Measurements from ENCODE around the gene SLC35A3. TPM values are rescaled to one million over a fixed set of nuclear protein-coding genes. Genes with fewer than 3 reads are reported as not detected.

The SLC35A3 gene
- total RNA-seq, 1 experiment from 2014 or later = 66.2 TPM

DNA sequence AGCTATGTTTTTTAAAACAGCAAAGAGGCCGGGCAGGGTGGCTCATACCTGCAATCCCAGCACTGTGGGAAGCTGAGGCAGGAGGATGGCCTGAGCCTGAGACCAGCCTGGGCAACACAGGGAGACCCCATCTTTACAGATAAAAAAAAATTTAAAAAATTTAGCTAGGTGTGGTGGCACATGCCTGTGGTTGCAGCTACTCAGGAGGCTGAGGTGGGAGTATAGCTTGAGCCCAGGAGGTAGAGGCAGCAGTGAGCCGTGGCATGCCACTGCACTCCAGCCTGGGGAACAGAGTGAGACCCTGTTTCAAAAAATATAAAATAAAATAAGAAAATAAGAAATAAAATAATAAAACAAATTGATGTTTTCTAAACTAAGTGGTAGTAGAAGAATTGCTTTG lies 8.4 kb downstream of the SLC35A3 start:
- no peaks in the 10 kb centered on the region for H3K9me2 ChIP-seq (replicated peaks; ENCODE audit: insufficient read depth, low read length)
- no peaks in the 10 kb centered on the region for H3K27me3 ChIP-seq (ENCODE audit: low read length)
- no peak overlapping the region for H3K4me2 ChIP-seq (ENCODE audit: low read depth, low read length, poor library complexity, severe bottlenecking)
- no peaks in the 10 kb centered on the region for H3K4me1 ChIP-seq (ENCODE audit: low read length)
- no peak for DNase-seq
- no peaks in the 10 kb centered on the region for H3K9me3 ChIP-seq (ENCODE audit: low read length)
- no peaks in the 10 kb centered on the region for H4K20me1 ChIP-seq (ENCODE audit: insufficient read depth, low read depth, low read length)
- H3K4me3 ChIP-seq (ENCODE audit: low read length) = no peak overlapping the region
- H3K36me3 ChIP-seq (ENCODE audit: insufficient read depth, low read length) = peaks cover 12% of the 10 kb centered on the region; the same call in 1 of the 2 replicates
- H3K79me2 ChIP-seq (ENCODE audit: low read length) = peaks cover 85% of the 10 kb centered on the region
- no peak overlapping the region for H3K9ac ChIP-seq (ENCODE audit: low read length)
- H2AFZ ChIP-seq (ENCODE audit: low read length) = no peak overlapping the region
- no peak overlapping the region for H3K27ac ChIP-seq (ENCODE audit: low read length)

DNA sequence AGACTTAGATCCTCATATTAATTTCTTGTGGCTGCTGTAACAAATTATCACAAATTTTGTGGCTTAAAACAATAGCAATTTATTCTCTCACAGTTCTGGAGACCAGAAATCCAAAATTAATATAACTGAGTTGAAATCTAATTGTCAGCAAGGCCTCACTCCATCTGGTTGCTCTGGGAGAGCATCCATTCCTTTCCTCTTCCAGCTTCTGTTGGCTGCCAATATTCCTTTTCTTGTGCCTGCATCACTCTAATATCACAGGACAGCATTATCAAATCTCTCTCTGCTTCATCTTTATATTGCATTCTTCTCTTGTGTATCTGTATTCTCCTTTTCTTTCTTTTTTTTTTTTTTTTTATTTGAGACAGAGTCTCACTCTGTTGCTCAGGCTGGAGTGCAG lies 9.3 kb downstream of the SLC35A3 start:
- H3K9me2 ChIP-seq (replicated peaks; ENCODE audit: insufficient read depth, low read length) = no peaks in the 10 kb centered on the region
- H3K4me2 ChIP-seq (ENCODE audit: low read depth, low read length, poor library complexity, severe bottlenecking) = no peak overlapping the region
- H2AFZ ChIP-seq (ENCODE audit: low read length) = no peak overlapping the region
- H3K27me3 ChIP-seq (ENCODE audit: low read length) = no peaks in the 10 kb centered on the region
- peaks cover 82% of the 10 kb centered on the region for H3K79me2 ChIP-seq (ENCODE audit: low read length)
- peaks cover 13% of the 10 kb centered on the region for H3K36me3 ChIP-seq (ENCODE audit: insufficient read depth, low read length)
- no peaks in the 10 kb centered on the region for H4K20me1 ChIP-seq (ENCODE audit: insufficient read depth, low read depth, low read length)
- no peaks in the 10 kb centered on the region for H3K9me3 ChIP-seq (ENCODE audit: low read length)
- no peak for DNase-seq
- H3K27ac ChIP-seq (ENCODE audit: low read length) = no peak overlapping the region
- no peak overlapping the region for H3K4me3 ChIP-seq (ENCODE audit: low read length)
- no peaks in the 10 kb centered on the region for H3K4me1 ChIP-seq (ENCODE audit: low read length)
- no peak overlapping the region for H3K9ac ChIP-seq (ENCODE audit: low read length)

DNA sequence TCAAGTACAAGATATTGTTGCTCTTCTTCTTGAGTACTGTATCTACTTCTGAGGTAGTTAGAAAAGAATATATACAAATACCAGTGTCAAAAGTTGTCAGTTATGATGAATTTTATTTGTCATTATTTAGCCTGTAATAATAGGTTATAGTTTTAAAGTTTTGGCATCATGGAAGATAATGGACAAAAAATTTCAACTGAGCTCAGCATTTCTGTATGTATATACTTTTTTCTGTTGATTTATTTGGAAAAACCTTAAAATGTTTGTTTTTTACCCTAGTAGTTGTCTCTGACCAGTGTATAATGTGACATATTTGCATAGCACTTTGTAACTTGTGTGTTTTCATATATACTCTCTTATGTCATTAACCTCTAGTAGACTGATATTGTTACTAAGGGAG lies 11.1 kb downstream of the SLC35A3 start:
- H3K9ac ChIP-seq (ENCODE audit: low read length) = no peak overlapping the region
- H3K79me2 ChIP-seq (ENCODE audit: low read length) = peaks cover 82% of the 10 kb centered on the region
- no peak overlapping the region for H3K4me3 ChIP-seq (ENCODE audit: low read length)
- no peaks in the 10 kb centered on the region for H3K27me3 ChIP-seq (ENCODE audit: low read length)
- peaks cover 12% of the 10 kb centered on the region for H3K36me3 ChIP-seq (ENCODE audit: insufficient read depth, low read length)
- H3K9me3 ChIP-seq (ENCODE audit: low read length) = no peaks in the 10 kb centered on the region
- DNase-seq = no peak
- no peak overlapping the region for H3K4me2 ChIP-seq (ENCODE audit: low read depth, low read length, poor library complexity, severe bottlenecking)
- H3K27ac ChIP-seq (ENCODE audit: low read length) = no peak overlapping the region
- no peaks in the 10 kb centered on the region for H3K9me2 ChIP-seq (replicated peaks; ENCODE audit: insufficient read depth, low read length)
- no peaks in the 10 kb centered on the region for H3K4me1 ChIP-seq (ENCODE audit: low read length)
- no peak overlapping the region for H2AFZ ChIP-seq (ENCODE audit: low read length)
- no peaks in the 10 kb centered on the region for H4K20me1 ChIP-seq (ENCODE audit: insufficient read depth, low read depth, low read length)

DNA sequence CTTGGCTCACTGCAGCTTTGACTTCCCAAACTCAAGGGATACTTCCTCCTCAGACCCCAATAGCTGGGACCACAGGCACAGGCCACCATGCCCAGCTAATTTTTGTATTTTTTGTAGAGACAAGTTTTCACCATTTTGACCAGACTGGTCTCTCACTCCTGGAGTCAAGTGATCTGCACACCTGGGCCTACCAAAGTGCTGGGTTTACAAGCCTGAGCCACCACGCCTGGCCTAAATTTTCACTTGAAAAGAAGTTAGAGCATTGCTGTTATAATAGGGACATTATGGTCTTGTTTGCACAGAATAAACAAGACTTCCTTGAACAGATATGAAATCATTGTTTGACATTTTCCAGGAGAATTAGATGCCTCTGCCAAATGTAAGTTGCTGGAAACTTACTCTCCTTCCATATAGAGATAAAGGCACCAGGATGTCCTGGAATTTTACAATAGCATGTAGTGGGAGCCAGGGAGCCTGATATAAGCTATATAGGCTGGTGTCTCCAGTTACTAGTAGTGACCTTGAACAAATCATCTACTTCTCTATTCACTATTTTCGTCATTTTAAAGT lies 16.9 kb downstream of the SLC35A3 start:
- Histone ChIP-seq H2AFZ (ENCODE audit: low read length) (no peak overlapping the region), H4K20me1 (ENCODE audit: insufficient read depth, low read depth, low read length) (no peaks in the 10 kb centered on the region), H3K4me1 (ENCODE audit: low read length) (no peaks in the 10 kb centered on the region), H3K4me2 (ENCODE audit: low read depth, low read length, poor library complexity, severe bottlenecking) (no peak overlapping the region), H3K27me3 (ENCODE audit: low read length) (no peaks in the 10 kb centered on the region), H3K79me2 (ENCODE audit: low read length) (peaks cover 91% of the 10 kb centered on the region), H3K4me3 (ENCODE audit: low read length) (no peak overlapping the region), H3K9ac (ENCODE audit: low read length) (no peak overlapping the region), H3K9me3 (ENCODE audit: low read length) (peaks cover 3% of the 10 kb centered on the region; the same call in 1 of the 2 replicates), H3K27ac (ENCODE audit: low read length) (no peak overlapping the region), H3K36me3 (ENCODE audit: insufficient read depth, low read length) (peaks cover 20% of the 10 kb centered on the region), H3K9me2 (replicated peaks; ENCODE audit: insufficient read depth, low read length) (no peaks in the 10 kb centered on the region)
- DNase-seq = no peak

DNA sequence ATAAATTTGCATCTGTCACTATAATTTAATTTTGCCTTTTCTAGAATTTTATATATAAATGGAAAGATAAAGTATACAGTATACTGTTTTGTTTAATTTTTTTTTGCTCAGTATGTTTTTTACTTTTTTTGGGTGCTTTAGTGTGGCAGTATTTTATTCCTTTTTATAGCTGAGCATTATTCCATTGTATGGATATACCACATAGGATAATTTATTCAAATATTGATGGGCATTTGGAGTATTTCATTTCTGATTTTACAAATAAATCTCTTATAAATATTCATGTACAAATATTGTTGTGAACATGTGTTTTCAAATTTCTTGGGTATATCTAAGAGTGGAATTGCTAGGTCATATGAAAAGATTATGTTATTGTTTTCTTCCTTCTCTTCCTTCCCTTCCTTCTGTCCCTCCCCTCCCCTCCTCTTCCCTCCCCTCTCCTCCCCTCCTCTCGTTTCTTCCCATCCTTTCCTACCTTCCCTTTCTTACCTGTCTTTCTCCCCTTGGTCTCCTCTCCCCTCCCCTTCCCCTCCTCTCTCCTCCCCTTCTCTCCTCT lies 18.5 kb downstream of the SLC35A3 start:
- DNase-seq = no peak
- no peaks in the 10 kb centered on the region for H3K27me3 ChIP-seq (ENCODE audit: low read length)
- H3K9ac ChIP-seq (ENCODE audit: low read length) = no peak overlapping the region
- H2AFZ ChIP-seq (ENCODE audit: low read length) = no peak overlapping the region
- H3K4me3 ChIP-seq (ENCODE audit: low read length) = no peak overlapping the region
- H3K36me3 ChIP-seq (ENCODE audit: insufficient read depth, low read length) = peaks cover 32% of the 10 kb centered on the region
- H3K4me2 ChIP-seq (ENCODE audit: low read depth, low read length, poor library complexity, severe bottlenecking) = no peak overlapping the region
- peaks cover 4% of the 10 kb centered on the region; the same call in 1 of the 2 replicates for H3K4me1 ChIP-seq (ENCODE audit: low read length)
- H3K9me2 ChIP-seq (replicated peaks; ENCODE audit: insufficient read depth, low read length) = no peaks in the 10 kb centered on the region
- H3K9me3 ChIP-seq (ENCODE audit: low read length) = peaks cover 5% of the 10 kb centered on the region; the same call in 1 of the 2 replicates
- H3K27ac ChIP-seq (ENCODE audit: low read length) = no peak overlapping the region
- peaks cover 94% of the 10 kb centered on the region for H3K79me2 ChIP-seq (ENCODE audit: low read length)
- H4K20me1 ChIP-seq (ENCODE audit: insufficient read depth, low read depth, low read length) = no peaks in the 10 kb centered on the region

DNA sequence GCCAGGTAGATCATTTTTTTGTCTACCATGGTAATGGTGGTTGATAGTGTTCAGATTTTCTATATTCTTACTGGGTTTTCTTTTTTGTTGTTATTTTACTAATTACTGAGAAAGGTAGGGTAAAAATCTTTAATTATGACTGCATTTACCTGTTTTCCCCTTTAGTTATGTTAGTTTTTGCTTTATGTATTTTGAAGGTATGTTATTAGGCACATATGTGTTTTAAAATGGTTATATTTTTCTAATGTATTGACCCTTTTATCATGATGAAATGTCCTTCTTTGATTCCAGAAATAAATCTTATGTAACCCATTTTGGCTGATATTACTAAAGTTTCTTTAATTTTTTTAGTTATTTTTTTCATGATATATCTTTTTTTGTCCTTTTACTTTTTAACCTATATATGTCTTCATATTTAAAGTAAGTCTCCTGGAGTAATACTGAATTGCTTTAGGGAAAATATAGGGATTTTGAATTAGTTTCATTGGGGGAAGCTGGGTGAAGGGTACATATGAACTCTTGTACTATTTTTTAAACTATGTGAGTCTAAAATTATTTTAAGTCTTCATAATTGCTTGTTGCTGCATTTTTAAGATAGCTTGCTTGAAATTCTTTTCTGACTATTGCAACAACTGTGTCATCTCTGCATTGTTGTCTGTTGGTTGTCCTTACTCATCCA lies 22.4 kb downstream of the SLC35A3 start:
- H3K4me3 ChIP-seq (ENCODE audit: low read length) = no peak overlapping the region
- no peaks in the 10 kb centered on the region for H3K9me2 ChIP-seq (replicated peaks; ENCODE audit: insufficient read depth, low read length)
- peaks cover 71% of the 10 kb centered on the region for H3K79me2 ChIP-seq (ENCODE audit: low read length)
- H4K20me1 ChIP-seq (ENCODE audit: insufficient read depth, low read depth, low read length) = no peaks in the 10 kb centered on the region
- H3K9me3 ChIP-seq (ENCODE audit: low read length) = peaks cover 5% of the 10 kb centered on the region; the same call in 1 of the 2 replicates
- peaks cover 4% of the 10 kb centered on the region; the same call in 1 of the 2 replicates for H3K4me1 ChIP-seq (ENCODE audit: low read length)
- no peak for DNase-seq
- H3K9ac ChIP-seq (ENCODE audit: low read length) = no peak overlapping the region
- H3K4me2 ChIP-seq (ENCODE audit: low read depth, low read length, poor library complexity, severe bottlenecking) = no peak overlapping the region
- H2AFZ ChIP-seq (ENCODE audit: low read length) = no peak overlapping the region
- H3K27me3 ChIP-seq (ENCODE audit: low read length) = no peaks in the 10 kb centered on the region
- H3K36me3 ChIP-seq (ENCODE audit: insufficient read depth, low read length) = peaks cover 41% of the 10 kb centered on the region
- no peak overlapping the region for H3K27ac ChIP-seq (ENCODE audit: low read length)

DNA sequence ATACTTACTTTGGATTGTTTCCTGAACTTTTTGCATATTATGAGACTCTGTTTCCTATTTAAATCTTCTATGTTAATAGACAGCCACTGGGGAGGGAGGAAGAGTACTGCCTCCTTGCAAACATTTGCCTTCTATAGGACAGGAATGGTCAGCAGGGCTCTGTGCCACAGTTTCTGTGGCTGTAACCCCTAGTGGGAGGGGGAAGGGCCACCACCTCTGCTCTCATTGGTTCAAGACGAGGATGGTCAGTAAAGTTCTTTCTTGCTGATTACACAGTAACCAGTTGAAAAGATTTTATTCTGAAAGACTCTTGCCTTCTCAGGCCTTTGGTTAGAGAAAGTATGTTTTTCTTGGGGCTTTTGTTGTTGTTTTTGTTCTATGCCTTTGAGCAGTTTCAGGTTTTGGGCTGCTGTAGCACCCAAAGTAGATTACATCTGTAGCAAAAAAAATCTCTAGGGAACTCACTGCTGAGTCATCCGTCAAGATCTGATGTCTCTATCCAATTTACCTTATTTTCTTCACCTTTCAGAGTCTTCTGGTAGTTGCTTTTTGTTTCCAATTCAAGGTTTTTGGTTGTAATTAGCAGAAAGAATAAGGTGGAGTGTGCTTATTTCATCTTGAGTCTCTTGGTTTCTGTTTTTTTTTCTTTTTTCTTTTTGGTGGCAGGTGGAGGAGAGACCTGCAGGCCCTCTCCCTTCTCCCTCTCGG lies 23.1 kb downstream of the SLC35A3 start:
- H3K4me1 ChIP-seq (ENCODE audit: low read length) = peaks cover 4% of the 10 kb centered on the region; the same call in 1 of the 2 replicates
- peaks cover 41% of the 10 kb centered on the region for H3K36me3 ChIP-seq (ENCODE audit: insufficient read depth, low read length)
- no peak overlapping the region for H3K4me2 ChIP-seq (ENCODE audit: low read depth, low read length, poor library complexity, severe bottlenecking)
- H2AFZ ChIP-seq (ENCODE audit: low read length) = no peak overlapping the region
- no peaks in the 10 kb centered on the region for H4K20me1 ChIP-seq (ENCODE audit: insufficient read depth, low read depth, low read length)
- no peaks in the 10 kb centered on the region for H3K9me2 ChIP-seq (replicated peaks; ENCODE audit: insufficient read depth, low read length)
- H3K4me3 ChIP-seq (ENCODE audit: low read length) = no peak overlapping the region
- H3K9me3 ChIP-seq (ENCODE audit: low read length) = peaks cover 5% of the 10 kb centered on the region; the same call in 1 of the 2 replicates
- no peak overlapping the region for H3K9ac ChIP-seq (ENCODE audit: low read length)
- no peak overlapping the region for H3K27ac ChIP-seq (ENCODE audit: low read length)
- no peaks in the 10 kb centered on the region for H3K27me3 ChIP-seq (ENCODE audit: low read length)
- DNase-seq = no peak
- peaks cover 66% of the 10 kb centered on the region for H3K79me2 ChIP-seq (ENCODE audit: low read length)

DNA sequence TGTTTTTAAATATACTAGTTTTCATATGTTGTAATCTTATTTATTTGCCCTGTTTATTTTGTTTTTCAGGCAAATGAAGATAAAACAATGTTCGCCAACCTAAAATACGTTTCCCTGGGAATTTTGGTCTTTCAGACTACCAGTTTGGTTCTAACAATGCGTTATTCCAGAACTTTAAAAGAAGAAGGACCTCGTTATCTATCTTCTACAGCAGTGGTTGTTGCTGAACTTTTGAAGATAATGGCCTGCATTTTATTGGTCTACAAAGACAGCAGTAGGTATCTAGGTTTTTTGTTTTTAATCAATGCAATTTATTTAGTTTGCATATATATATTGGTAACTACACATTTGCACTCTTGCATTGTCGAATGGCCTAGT lies 23.7 kb downstream of the SLC35A3 start:
- no peak for DNase-seq
- Histone ChIP-seq H3K27me3 (ENCODE audit: low read length) (no peaks in the 10 kb centered on the region), H3K79me2 (ENCODE audit: low read length) (peaks cover 66% of the 10 kb centered on the region), H3K9me2 (replicated peaks; ENCODE audit: insufficient read depth, low read length) (no peaks in the 10 kb centered on the region), H3K9ac (ENCODE audit: low read length) (no peak overlapping the region), H2AFZ (ENCODE audit: low read length) (no peak overlapping the region), H3K4me2 (ENCODE audit: low read depth, low read length, poor library complexity, severe bottlenecking) (no peak overlapping the region), H3K36me3 (ENCODE audit: insufficient read depth, low read length) (peaks cover 41% of the 10 kb centered on the region), H3K9me3 (ENCODE audit: low read length) (peaks cover 5% of the 10 kb centered on the region; the same call in 1 of the 2 replicates), H4K20me1 (ENCODE audit: insufficient read depth, low read depth, low read length) (no peaks in the 10 kb centered on the region), H3K4me1 (ENCODE audit: low read length) (peaks cover 4% of the 10 kb centered on the region; the same call in 1 of the 2 replicates), H3K4me3 (ENCODE audit: low read length) (no peak overlapping the region), H3K27ac (ENCODE audit: low read length) (no peak overlapping the region)
